CD4-positive, alpha-beta T cell treated with Interleukin-17A for 1 hour (primary cell): ENCODE data around the gene ADH1A.
"Not testable (repeated sequence)": the region's sequence is repeated elsewhere in the genome, so short reads cannot be mapped to it uniquely, and the experiment has no call there.

Source experiments
- DNase-seq: peaks from one replicate; pipeline ENCODE4 v3.0.0-alpha.2; 2020

The ADH1A gene

DNA sequence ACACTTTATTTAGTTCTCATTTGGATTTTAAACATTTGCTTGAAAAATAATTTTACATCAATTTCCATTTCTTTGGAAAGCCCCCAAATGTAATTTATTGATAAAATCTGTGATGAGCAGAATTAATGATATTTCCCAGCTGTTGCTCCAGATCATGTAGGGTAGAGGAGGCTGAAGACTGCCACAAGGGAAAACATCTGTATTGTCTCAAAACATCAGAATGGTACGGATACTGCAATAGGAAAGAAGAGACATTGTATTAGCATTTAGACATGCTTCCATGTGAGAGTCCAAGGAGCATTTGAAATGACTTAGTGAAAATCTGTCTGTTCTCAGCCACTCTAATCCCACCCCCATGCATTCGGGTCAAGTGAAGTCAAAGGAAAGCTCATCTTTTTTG lies 14.4 kb downstream of the ADH1A start:
- DNase-seq = no peak

DNA sequence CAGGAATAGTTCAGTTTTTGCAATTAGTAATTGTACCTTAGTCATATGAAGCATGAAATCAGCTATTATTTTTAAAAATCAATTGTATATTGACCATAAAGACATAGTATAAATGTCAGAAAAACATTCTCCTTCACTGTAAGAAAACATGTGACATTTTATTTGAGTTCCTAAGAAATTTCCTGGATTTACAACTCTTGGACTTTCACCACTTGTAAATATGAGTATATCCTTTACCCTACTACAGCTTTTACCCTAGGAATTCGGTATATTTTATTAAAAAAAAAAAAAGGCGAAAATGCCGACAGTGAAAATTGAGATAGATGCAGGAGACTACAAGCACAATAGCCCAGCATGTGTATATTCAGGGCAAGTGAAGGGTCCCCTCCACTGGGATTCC lies 14.9 kb downstream of the ADH1A start:
- no peak for DNase-seq

DNA sequence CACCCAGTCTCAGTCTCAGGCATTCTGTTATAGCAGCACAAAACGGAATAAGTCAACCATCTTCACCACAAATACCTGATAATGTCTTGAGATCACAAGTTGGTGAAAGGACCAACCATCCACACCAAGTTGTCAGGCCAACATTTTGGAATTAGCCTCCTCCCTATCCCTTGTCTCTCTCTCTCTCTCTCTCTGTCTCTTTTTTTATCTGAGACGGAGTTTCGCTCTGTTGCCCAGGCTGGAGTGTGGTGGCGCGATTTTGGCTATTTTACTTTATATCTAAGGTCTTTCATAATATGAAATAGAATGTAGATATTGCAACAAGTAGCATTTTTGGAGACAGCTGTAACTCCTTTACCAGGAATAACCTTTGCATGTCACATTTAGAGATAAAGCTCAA lies 15.7 kb downstream of the ADH1A start:
- DNase-seq = no peak

DNA sequence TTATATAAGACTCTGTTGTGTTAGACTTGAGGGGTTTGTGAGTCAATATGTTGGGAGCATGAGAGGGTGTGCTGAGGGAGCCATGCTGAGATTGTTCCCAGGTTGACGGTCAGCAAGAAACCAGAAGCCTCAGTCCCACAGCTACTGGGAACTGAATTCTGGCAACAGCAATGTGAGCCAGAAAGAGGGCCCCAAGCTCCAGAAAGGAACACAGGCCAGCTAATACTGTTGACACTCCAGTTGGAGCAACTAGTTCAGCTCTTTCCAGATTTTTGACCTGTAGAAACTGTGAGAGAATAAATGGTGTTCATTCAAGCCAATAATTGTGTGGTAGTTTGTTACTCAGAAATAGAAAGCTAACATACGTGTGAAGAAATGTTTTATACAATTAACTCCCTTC lies 17.1 kb downstream of the ADH1A start:
- DNase-seq = no peak

DNA sequence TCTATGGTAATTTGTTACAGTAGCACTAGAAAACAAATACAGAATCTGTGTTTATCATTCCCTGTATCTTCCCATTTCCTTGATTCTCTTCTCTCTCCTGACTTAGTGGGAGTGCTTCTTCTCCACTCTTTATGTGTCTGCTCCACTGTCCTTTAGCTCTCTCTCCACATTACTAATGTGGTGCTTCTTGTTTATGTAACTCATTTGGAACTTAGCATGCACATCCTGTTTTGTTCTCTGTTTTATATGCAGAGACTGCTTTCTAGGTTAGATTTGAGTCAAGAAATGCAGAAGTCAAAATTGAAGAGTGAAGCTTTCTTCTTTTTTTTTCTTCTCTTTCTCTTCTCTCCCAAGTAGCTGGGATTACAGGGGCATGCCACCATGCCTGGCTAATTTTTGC lies 25.9 kb downstream of the ADH1A start:
- DNase-seq = no peak

DNA sequence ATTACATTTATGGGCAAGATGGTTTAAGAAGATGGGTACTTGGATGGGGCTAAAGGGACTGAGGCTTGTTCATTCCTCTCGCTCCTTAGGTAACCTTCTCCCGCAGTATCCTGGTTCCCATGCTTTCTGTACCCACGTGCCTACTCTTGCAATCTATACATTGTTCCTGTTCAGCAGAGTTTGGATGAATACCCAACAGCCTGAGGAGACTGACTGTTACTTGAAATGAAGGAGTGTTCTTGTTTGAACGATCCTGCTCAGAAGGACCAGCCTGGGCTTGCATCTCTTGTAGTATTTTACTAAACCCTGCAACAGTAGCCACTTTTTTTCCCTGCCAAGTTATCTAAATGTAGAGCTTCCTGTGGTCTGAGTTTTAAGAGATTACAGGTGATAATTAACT lies 38.0 kb downstream of the ADH1A start:
- DNase-seq = no peak

DNA sequence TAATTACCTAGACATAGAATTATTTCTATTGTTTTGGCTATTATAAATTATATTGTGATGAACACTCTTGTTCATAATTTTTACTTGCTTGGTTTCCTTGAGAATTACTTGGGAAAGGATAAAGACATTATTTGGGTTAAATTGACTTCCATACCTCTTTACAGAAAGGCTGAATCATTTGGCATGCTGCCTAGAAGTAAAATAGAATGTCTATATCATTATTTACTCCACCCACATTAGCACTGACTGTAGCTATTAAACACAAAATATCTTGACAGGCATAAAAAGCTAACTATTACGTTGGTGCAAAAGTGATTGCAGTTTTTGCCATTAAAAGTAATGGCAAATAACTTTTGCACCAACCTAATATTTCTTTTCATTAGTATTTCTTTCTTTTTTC lies 42.1 kb downstream of the ADH1A start:
- no peak for DNase-seq

DNA sequence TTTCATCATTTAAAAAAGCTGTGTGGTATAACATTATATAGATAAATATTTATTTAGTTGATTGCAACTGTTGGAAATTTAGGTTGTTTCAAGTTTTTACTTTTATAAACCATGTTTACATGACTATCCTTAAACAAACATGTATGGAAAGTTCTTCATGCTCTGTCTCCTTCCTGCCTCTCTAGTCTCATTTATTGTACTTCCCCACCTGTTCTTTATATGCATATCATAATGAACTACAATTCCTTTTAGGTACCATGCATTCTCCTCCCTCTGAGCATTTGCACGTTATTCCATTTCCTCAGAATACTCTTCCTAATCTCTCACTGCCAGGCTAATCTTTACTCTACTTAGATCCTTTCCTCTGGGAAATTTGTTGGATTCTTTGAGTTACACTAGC lies 54.8 kb downstream of the ADH1A start:
- no peak for DNase-seq

DNA sequence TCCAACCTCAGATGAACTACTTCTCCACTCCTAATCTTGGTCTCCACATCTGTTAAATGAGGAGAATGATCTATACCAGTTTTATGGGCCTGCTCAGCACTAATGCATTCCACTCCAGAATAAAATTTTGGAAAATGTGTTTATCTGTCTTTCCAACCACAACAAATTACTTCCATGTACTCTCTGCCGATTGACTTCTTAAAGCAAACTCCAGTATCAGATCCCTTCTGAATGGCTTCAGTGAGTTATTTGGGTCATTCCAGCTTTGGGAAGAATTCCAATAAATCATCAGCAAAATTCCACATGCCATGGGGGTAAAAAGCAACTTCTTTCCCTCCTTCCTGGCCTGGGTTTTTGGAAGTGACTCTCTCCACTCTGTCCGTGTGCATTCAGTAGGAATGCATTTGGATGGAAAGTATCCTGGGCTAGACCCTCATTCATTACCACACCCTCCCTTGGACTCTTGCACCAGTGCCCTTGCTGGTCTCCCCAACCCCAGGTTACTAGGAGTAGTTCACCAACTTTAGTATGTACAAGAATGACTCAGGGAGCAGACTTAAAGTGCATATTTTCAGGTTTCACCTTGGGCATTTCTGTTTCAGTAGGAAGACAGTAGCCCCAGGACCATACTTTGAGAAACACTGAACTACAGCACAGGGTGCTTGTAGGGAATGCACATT lies 56.3 kb downstream of the ADH1A start:
- no peak for DNase-seq

DNA sequence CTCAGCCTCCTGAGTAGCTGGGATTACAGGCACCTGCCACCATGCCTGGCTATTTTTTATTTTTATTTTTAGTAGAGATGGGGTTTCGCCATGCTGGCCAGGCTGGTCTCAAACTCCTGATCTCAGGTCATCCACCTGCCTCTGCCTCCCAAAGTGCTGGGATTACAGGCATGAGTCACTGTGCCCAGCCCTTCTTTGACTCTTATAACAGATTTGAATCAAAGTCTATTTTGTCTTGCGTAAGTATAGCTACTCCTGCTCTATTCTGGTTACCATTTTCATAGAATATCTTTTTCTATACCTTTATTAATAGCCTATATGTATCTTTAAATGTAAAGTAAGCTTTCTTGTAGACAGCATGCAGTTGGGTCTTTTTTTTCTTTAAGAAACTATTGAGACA lies 57.4 kb downstream of the ADH1A start:
- not testable (repeated sequence) for DNase-seq

DNA sequence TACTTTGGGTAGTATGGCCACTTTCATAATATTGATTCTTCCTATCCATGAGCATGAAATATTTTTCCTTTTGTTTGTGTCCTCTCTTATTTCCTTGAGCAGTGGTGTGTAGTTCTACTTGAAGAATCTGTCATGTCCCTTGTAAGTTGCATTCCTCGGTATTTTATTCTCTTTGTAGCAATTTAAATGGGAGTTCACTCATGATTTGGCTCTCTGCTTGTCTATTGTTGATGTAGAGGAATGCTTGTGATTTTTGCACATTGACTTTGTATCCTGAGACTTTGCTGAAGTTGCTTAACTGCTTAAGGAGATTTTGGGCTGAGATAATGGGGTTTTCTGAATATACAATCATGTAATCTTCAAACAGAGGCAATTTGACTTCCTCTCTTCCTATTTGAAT lies 62.1 kb downstream of the ADH1A start:
- not testable (repeated sequence) for DNase-seq

DNA sequence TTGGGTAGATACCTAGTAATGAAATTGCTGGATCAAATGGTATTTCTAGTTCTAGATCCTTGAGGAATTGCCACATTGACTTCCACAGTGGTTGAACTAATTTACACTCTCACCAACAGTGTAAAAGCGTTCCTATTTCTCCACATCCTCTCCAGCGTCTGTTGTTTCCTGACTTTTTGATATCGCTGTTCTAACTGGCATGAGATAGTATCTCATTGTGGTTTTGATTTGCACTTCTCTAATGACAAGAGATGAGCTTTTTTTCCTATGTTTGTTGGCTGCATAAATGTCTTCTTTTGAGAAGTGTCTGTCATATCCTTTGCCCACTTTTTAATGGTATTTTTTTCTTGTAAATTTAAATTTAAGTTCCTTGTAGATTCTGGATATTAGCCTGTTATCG lies 63.1 kb downstream of the ADH1A start:
- not testable (repeated sequence) for DNase-seq
